BE2C (cell line): ENCODE data around the gene TMEM72.

Source experiments
- DNase-seq: peaks from one replicate; pipeline ENCODE4 v3.0.0-alpha.2; 2020
- H3K27me3 ChIP-seq: fragments of 250-450 bp; sonication (Bioruptor Pico); 2 replicates; pipeline ENCODE4 v1.5.1; 2020; ENCODE audit warnings: mild to moderate bottlenecking
- H3K36me3 ChIP-seq: fragments of 250-450 bp; sonication (Bioruptor Pico); 2 replicates; pipeline ENCODE4 v1.5.1; 2020; ENCODE audit warnings: mild to moderate bottlenecking
- H3K4me1 ChIP-seq: fragments of 250-450 bp; sonication (Bioruptor Pico); 2 replicates; pipeline ENCODE4 v1.5.1; 2020
- H3K4me3 ChIP-seq: 2 replicates; pipeline ENCODE4 v1.5.1; 2011; ENCODE audit warnings: low read depth, low read length
- H3K9me3 ChIP-seq: fragments of 250-450 bp; sonication (Bioruptor Pico); 2 replicates; pipeline ENCODE4 v1.5.1; 2020
- TF ChIP-seq, protein P1 (sequence below): IDR thresholded peaks from 2 replicates; pipeline ENCODE4 v1.5.1; 2012; ENCODE audit warnings: mild to moderate bottlenecking, low read depth, low read length

The TMEM72 gene

DNA sequence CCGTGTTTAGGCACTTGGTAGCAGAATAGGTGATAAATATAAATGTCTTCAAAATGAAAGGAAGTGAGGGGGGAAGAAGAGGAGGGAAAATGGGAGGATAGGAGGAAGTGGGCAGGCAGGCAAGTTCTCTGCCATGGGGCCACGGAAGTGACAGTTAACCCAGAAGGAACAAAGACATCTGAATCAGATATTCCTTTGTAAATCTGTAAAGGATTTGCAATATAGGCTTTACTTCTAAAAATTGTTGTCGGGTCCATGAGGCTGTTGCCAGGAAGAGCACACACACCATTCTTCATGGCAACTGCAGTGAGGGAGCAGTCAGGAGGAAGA, 24.8 kb downstream of the TMEM72 start:
- TF ChIP-seq, protein P1, sequence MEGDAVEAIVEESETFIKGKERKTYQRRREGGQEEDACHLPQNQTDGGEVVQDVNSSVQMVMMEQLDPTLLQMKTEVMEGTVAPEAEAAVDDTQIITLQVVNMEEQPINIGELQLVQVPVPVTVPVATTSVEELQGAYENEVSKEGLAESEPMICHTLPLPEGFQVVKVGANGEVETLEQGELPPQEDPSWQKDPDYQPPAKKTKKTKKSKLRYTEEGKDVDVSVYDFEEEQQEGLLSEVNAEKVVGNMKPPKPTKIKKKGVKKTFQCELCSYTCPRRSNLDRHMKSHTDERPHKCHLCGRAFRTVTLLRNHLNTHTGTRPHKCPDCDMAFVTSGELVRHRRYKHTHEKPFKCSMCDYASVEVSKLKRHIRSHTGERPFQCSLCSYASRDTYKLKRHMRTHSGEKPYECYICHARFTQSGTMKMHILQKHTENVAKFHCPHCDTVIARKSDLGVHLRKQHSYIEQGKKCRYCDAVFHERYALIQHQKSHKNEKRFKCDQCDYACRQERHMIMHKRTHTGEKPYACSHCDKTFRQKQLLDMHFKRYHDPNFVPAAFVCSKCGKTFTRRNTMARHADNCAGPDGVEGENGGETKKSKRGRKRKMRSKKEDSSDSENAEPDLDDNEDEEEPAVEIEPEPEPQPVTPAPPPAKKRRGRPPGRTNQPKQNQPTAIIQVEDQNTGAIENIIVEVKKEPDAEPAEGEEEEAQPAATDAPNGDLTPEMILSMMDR: no peak
- no peak overlapping the region for H3K4me3 ChIP-seq
- no peaks in the 10 kb centered on the region for H3K4me1 ChIP-seq
- H3K36me3 ChIP-seq: no peaks in the 10 kb centered on the region
- H3K27me3 ChIP-seq: no peaks in the 10 kb centered on the region
- H3K9me3 ChIP-seq: no peaks in the 10 kb centered on the region
- no peak for DNase-seq

DNA sequence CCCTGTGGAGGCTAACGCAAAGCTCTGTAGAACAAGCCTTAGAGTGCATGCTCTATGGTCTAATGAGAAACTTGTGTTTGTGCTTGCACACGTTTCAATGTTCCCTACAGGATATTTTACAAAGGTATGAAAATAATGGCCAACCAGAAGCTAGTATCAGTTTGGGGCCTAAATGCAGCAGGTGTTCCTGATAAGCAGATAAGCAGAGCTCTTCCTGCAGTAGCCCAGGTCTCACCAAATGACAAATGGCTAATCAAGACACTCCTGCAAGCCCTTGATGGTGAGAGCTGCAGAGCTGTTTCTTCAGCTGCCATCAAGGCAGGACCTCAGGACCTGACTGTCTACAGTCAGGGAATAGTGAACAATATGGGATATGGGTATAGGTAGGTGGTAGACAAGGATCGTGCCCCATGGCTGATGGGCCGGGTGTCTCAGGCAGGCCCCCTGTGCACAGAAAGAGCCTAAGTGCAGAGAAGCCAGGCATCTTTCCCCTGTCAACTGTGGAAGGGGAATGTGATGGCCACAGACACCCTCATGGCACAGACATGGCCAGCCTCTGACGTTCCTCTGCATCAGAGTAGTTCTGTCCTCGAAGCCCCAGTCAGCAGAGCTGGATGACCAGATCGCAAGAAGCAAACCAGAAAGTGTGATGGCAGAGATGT, 25.3 kb downstream of the TMEM72 start:
- TF ChIP-seq, protein P1: no peak
- no peaks in the 10 kb centered on the region for H3K27me3 ChIP-seq
- DNase-seq: no peak
- no peak overlapping the region for H3K4me3 ChIP-seq
- no peaks in the 10 kb centered on the region for H3K9me3 ChIP-seq
- H3K4me1 ChIP-seq: no peaks in the 10 kb centered on the region
- no peaks in the 10 kb centered on the region for H3K36me3 ChIP-seq

DNA sequence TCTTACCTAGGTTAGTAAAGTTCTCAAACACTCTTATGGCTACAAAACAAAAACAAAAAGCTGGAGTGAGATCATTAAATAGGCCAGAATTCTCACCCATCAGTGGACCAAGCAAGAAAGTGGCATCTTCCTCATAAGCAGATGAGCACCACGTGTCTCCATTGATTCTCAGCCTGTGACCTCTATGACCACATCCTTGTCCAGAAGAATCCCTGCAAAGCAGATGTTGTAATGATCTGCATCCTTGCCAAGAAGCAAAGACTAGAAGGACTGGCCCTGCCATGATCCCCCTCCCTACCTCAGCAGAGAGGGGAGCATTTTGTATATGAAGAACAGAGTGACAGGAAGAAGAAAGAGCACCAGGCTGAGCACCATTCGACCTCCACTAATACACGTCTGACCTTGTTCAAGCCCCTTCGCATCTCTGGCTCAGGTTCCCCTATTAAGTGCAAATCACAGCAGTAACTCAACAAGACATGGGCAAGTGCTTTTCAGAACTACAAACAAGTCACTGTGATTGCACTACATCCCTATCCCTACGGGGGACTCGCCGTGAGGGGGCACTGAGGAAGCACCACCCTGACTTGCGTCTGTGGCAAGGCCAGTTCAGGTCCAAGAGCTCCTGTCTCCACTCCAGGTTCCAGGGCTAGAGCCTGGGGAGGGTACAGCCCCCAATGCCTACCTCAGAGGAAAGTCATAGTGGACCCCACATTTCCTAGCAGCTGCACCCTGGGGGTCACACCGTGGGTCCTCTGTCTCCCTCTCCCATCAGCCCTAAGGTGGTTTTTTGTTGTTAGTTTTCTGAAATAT, 26.3 kb downstream of the TMEM72 start:
- Histone ChIP-seq H3K4me1 (no peaks in the 10 kb centered on the region), H3K27me3 (no peaks in the 10 kb centered on the region), H3K4me3 (no peak overlapping the region), H3K36me3 (no peaks in the 10 kb centered on the region), H3K9me3 (no peaks in the 10 kb centered on the region)
- TF ChIP-seq, protein P1: no peak
- DNase-seq: no peak

DNA sequence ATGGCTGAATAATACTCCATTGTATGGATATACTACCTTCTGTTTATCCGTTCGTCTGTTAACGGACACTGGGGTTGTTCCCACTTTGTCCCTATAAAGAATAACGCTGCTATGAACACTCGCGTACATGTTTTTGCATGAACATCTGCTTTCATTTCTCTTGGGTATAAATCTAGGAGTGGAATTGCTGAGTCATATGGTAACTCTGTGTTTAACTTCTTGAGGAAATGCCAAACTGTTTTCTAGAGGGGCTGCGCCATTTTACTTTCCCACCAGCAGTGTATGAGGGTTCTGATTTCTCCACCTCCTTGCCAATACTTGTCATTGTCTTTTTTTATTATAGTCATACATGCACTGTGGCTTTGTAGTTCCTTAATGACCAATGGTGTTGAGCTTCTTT, 27.8 kb downstream of the TMEM72 start:
- Histone ChIP-seq H3K36me3 (no peaks in the 10 kb centered on the region), H3K4me1 (no peaks in the 10 kb centered on the region), H3K9me3 (no peaks in the 10 kb centered on the region), H3K27me3 (no peaks in the 10 kb centered on the region), H3K4me3 (no peak overlapping the region)
- TF ChIP-seq, protein P1: no peak
- no peak for DNase-seq

DNA sequence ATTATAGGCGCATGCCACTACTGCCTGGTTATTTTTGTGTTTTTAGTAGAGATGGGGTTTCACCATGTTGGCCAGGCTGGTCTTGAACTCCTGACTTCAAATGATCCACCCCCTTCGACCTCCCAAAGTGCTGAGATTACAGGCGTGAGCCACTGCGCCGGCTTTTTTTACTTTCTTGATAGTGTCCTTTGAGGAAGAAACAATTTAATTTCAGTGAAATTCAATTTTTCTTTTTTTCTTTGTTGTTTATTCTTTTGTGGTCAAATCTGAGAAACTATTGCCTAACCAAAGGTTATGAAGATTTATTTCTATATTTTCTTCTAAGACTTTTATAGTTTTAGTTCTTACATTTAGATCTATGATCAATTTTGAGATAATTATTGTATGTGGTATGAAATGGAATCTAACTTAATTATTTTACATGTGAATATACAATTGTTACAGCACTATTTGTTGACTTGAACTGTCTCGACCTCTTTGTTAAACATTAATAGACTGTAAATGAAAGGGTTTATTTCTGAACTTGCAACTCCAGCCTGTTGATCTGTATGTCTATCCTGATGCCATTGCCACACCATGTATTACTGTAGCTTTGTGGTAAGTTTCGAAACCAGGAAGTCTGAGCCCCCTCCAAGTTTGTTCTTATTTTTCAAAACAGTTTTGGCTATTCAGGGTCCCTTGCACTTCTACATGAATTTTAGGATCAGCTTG, 28.7 kb downstream of the TMEM72 start:
- Histone ChIP-seq H3K4me3 (no peak overlapping the region), H3K9me3 (no peaks in the 10 kb centered on the region), H3K4me1 (no peaks in the 10 kb centered on the region), H3K36me3 (no peaks in the 10 kb centered on the region), H3K27me3 (no peaks in the 10 kb centered on the region)
- DNase-seq: no peak
- TF ChIP-seq, protein P1: no peak
